A673 (cell line): ENCODE results near the gene ITGA6. TPM values are rescaled to one million over a fixed set of nuclear protein-coding genes. Genes with fewer than 3 reads are reported as not detected.

ENCODE experiments used
- BruUV-seq: library from RNA; stranded (reverse); fragments of 400-500 nt; replicated peaks from 2 replicates; lab custom pipeline; 2021; lab: Mats Ljungman, UMichigan
- CTCF ChIA-PET: fragments of 300-600 bp; sonication (Branson Sonifier 250); formaldehyde crosslinking; loops from one replicate; lab custom pipeline; 2022; ENCODE audit warnings: antibody characterized with exemption; lab: Charles Lee
- POLR2A ChIA-PET: fragments of 300-600 bp; sonication (Branson Sonifier 250); formaldehyde crosslinking; loops from one replicate; lab custom pipeline; 2022; ENCODE audit warnings: antibody characterized with exemption; ENCODE audit not compliant: low non-redundant PET; lab: Charles Lee
- DNase-seq: peaks from one replicate; pipeline ENCODE4 v3.0.0-alpha.2; 2015; ENCODE audit warnings: low spot score
- H3K27ac ChIP-seq: fragments of 200-600 bp; sonication (generic); 2 replicates; pipeline ENCODE4 v1.5.1; 2016; ENCODE audit warnings: mixed run types, low read depth, mild to moderate bottlenecking, mixed read lengths, antibody characterized with exemption, low read length; ENCODE audit not compliant: poor library complexity, severe bottlenecking
- H3K27me3 ChIP-seq: fragments of 200-600 bp; sonication (generic); replicated peaks from 2 replicates; pipeline ENCODE4 v1.6.1; 2017; ENCODE audit warnings: mixed run types, low read depth, mild to moderate bottlenecking, mixed read lengths, antibody characterized with exemption, low read length; ENCODE audit not compliant: insufficient read depth, poor library complexity
- H3K36me3 ChIP-seq: fragments of 200-600 bp; sonication (generic); 2 replicates; pipeline ENCODE4 v1.6.1; 2016; ENCODE audit warnings: mixed run types, mild to moderate bottlenecking, mixed read lengths, antibody characterized with exemption, low read length; ENCODE audit not compliant: insufficient read depth, poor library complexity, severe bottlenecking
- H3K4me1 ChIP-seq: fragments of 200-600 bp; sonication (generic); 2 replicates; pipeline ENCODE4 v1.6.1; 2017; ENCODE audit warnings: mixed run types, mild to moderate bottlenecking, mixed read lengths, antibody characterized with exemption, low read length; ENCODE audit not compliant: insufficient read depth, poor library complexity, severe bottlenecking
- H3K4me3 ChIP-seq: fragments of 200-600 bp; sonication (generic); 2 replicates; pipeline ENCODE4 v1.5.1; 2016; ENCODE audit warnings: low read depth, mixed run types, mild to moderate bottlenecking, mixed read lengths, low read length; ENCODE audit not compliant: poor library complexity, severe bottlenecking
- H3K9me3 ChIP-seq: fragments of 200-600 bp; sonication (generic); 2 replicates; pipeline ENCODE4 v1.6.1; 2016; ENCODE audit warnings: mixed run types, low read depth, mild to moderate bottlenecking, mixed read lengths, antibody characterized with exemption, low read length; ENCODE audit not compliant: poor library complexity, severe bottlenecking
- EZH2 ChIP-seq: fragments of 200-600 bp; sonication (generic); IDR thresholded peaks from 2 replicates; pipeline ENCODE4 v1.6.1; 2017; ENCODE audit warnings: borderline replicate concordance, low read depth, mild to moderate bottlenecking, mixed read lengths, antibody characterized with exemption, low read length; ENCODE audit not compliant: poor library complexity, severe bottlenecking
- intact Hi-C: fragments of 100-400 bp; cut with micrococcal nuclease; formaldehyde crosslinking; loops from one replicate; pipeline ENCODE4 v1.10.0; 2022; ENCODE audit not compliant: unreplicated experiment
- total RNA-seq: library from RNA; stranded (reverse); gene quantifications from 2 replicates; pipeline ENCODE4 v1.2.3, GENCODE V29; 2021
- TF ChIP-seq, protein P1 (sequence below): fragments of 300-800, 200-600 bp; sonication (generic); conservative IDR thresholded peaks from 2 replicates; pipeline ENCODE4 v1.5.1; 2017; ENCODE audit warnings: low read depth, mild to moderate bottlenecking, antibody characterized with exemption, low read length, moderate library complexity, mixed read lengths

ITGA6 gene
- total RNA-seq, 1 experiment from 2014 or later: 7.7 TPM

DNA sequence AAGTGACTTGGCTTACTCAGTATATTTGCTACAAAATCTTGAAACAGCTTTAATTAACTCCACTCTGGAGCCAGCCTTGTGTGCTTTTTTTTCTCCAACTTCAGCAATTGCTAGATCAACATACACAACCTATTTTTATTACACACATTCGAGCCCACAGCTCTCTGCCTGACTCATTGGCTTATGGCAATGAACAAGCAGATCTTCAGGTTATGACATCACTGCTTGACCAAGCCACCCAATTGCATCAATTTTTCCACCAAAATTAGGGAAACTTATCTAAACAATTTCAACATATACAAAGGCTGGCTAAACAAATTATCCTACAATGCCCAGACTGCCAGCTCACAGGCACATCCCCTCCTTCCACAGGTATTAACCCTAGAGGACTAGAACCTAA is 88.9 kb downstream of the ITGA6 start:
- Histone ChIP-seq H3K27me3 (no peaks in the 10 kb centered on the region), H3K9me3 (peaks cover 13% of the 10 kb centered on the region), H3K4me1 (no peaks in the 10 kb centered on the region), H3K4me3 (no peak overlapping the region), H3K27ac (no peak overlapping the region), H3K36me3 (no peaks in the 10 kb centered on the region)
- no TSS peak for BruUV-seq
- TF ChIP-seq, protein P1, sequence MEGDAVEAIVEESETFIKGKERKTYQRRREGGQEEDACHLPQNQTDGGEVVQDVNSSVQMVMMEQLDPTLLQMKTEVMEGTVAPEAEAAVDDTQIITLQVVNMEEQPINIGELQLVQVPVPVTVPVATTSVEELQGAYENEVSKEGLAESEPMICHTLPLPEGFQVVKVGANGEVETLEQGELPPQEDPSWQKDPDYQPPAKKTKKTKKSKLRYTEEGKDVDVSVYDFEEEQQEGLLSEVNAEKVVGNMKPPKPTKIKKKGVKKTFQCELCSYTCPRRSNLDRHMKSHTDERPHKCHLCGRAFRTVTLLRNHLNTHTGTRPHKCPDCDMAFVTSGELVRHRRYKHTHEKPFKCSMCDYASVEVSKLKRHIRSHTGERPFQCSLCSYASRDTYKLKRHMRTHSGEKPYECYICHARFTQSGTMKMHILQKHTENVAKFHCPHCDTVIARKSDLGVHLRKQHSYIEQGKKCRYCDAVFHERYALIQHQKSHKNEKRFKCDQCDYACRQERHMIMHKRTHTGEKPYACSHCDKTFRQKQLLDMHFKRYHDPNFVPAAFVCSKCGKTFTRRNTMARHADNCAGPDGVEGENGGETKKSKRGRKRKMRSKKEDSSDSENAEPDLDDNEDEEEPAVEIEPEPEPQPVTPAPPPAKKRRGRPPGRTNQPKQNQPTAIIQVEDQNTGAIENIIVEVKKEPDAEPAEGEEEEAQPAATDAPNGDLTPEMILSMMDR: no peak
- no peak for TF ChIP-seq EZH2
- intact Hi-C loops: no loop called here
- ChIA-PET CTCF (no interaction called here), POLR2A (no interaction called here)
- no peak for DNase-seq

- Histone ChIP-seq H3K4me1 (no peaks in the 10 kb centered on the region), H3K36me3 (no peaks in the 10 kb centered on the region), H3K4me3 (no peak overlapping the region), H3K27ac (no peak overlapping the region), H3K9me3 (no peaks in the 10 kb centered on the region), H3K27me3 (no peaks in the 10 kb centered on the region)
- ChIA-PET POLR2A (no interaction called here), CTCF (no interaction called here)
- no peak for DNase-seq
- no TSS peak for BruUV-seq
- intact Hi-C loops: no loop called here
- no peak for TF ChIP-seq EZH2
- TF ChIP-seq, protein P1: no peak
These were observed 91.6 kb downstream of the ITGA6 start for GRCh38 chr2:172518995-172519394.

DNA sequence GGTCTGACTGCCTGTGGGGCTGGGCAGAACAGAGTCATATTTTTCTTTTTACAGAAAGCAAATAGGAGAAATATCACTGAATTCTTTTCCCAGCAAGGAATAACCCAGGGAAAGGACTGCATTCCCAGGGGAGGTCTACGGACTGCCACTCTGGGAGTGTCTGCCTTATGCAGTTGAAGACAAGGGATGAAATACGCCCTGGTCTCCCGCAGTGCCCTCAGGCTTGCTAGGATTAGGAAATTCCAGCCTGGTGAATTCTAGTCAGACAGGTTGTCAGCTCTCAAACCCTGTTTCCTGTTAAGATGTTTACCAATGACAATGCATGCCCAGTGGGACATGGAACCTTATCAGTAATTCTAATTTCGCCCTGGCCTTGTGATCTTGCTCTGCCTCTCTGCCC is 98.2 kb downstream of the ITGA6 start:
- H3K36me3 ChIP-seq: no peaks in the 10 kb centered on the region
- peaks cover 8% of the 10 kb centered on the region for H3K9me3 ChIP-seq
- no peak for DNase-seq
- H3K27me3 ChIP-seq: no peaks in the 10 kb centered on the region
- ChIA-PET POLR2A (no interaction called here), CTCF (no interaction called here)
- no peak overlapping the region for H3K27ac ChIP-seq
- no peak overlapping the region for H3K4me3 ChIP-seq
- TF ChIP-seq, protein P1: no peak
- TF ChIP-seq EZH2: no peak
- no peaks in the 10 kb centered on the region for H3K4me1 ChIP-seq
- intact Hi-C loops: no loop called here
- BruUV-seq: no TSS peak
